NCI-H1930 (cell line): ENCODE measurements around the gene IL15.
A peak's percentile ranks its signal among the peaks of the same experiment; 100 is the strongest.
"Not testable (repeated sequence)": the region's sequence is repeated elsewhere in the genome, so short reads cannot be mapped to it uniquely, and the experiment has no call there.

ENCODE experiments used
- DNase-seq, 2 experiments: peaks; one replicate each; lab custom pipeline; 2025; lab: John Stamatoyannopoulos, UW

Gene IL15

GRCh38 chr4:141636082-141636770 lies at the start of gene IL15:
Gene IL15, plus strand, starts transcription at chr4:141636583. Its CDS starts 82,882 bp downstream, at chr4:141719465.
- no peak for DNase-seq

GRCh38 chr4:141587897-141588296 lies 48.5 kb upstream of the IL15 start:
- DNase-seq = no peak

- DNase-seq = no peak
These were observed 40.9 kb upstream of the IL15 start for GRCh38 chr4:141595531-141595930.

GRCh38 chr4:141599853-141600252 lies 36.5 kb upstream of the IL15 start:
- DNase-seq = no peak

- not testable (repeated sequence) for DNase-seq
These were observed 31.7 kb upstream of the IL15 start for GRCh38 chr4:141604683-141605082.

- DNase-seq = no peak
These were observed 30.9 kb upstream of the IL15 start for GRCh38 chr4:141605425-141605856.

GRCh38 chr4:141609243-141609642 lies 27.1 kb upstream of the IL15 start:
- DNase-seq = no peak

GRCh38 chr4:141610365-141610764 lies 26.0 kb upstream of the IL15 start:
- DNase-seq = no peak

- no peak for DNase-seq
These were observed 21.4 kb upstream of the IL15 start for GRCh38 chr4:141614878-141615586.

GRCh38 chr4:141615587-141615918 lies 20.8 kb upstream of the IL15 start:
- not testable (repeated sequence) for DNase-seq

- no peak for DNase-seq
These were observed 15.7 kb upstream of the IL15 start for GRCh38 chr4:141620715-141621114.

- DNase-seq = no peak
These were observed 11.4 kb upstream of the IL15 start for GRCh38 chr4:141625023-141625422.

GRCh38 chr4:141630854-141631253 lies 5.5 kb upstream of the IL15 start:
- no peak for DNase-seq

- no peak for DNase-seq
These were observed 674 bp upstream of the IL15 start for GRCh38 chr4:141635736-141636081.

GRCh38 chr4:141636771-141637460 lies 533 bp downstream of the IL15 start:
- DNase-seq = peak in 1 of 2 experiments; percentile 4

- DNase-seq = no peak
These were observed 1.2 kb downstream of the IL15 start for GRCh38 chr4:141637565-141637964.

GRCh38 chr4:141638230-141638629 lies 1.8 kb downstream of the IL15 start:
- no peak for DNase-seq

GRCh38 chr4:141640696-141641095 lies 4.3 kb downstream of the IL15 start:
- DNase-seq = no peak

- no peak for DNase-seq
These were observed 5.7 kb downstream of the IL15 start for GRCh38 chr4:141642063-141642462.

- DNase-seq = no peak
These were observed 6.3 kb downstream of the IL15 start for GRCh38 chr4:141642711-141643110.

- DNase-seq = no peak
These were observed 7.2 kb downstream of the IL15 start for GRCh38 chr4:141643557-141643956.

- DNase-seq = no peak
These were observed 9.4 kb downstream of the IL15 start for GRCh38 chr4:141645611-141646340.

GRCh38 chr4:141646969-141647368 lies 10.6 kb downstream of the IL15 start:
- DNase-seq = no peak
